ENCODE measurements around the gene BMF. TPM values are rescaled to one million over a fixed set of nuclear protein-coding genes. Genes with fewer than 3 reads are reported as not detected.

The BMF gene
- total RNA-seq, 1 experiment from 2014 or later = 13.2 TPM

DNA sequence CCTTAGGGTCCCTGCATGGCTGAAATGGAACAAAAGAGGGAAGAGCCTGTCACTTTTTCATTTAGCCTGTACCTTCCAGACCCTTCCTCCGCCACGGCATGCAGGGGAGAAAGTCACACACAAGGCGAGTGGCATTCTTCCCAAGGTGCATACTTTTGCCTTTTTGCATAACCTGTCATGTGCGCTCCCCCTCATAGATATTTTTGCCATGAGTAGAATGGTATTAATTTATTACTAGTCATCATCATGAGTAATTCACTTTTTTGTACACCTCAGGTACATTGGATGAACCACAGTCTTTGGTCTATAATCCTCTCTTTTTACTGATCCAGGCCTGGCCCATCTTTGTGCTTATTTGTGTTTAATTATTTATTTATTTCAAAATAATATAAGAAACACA, 43.3 kb upstream of the BMF start:
- Histone ChIP-seq H3K27me3 (ENCODE audit: insufficient read depth, low read length) (no peaks in the 10 kb centered on the region), H4K91ac (ENCODE audit: insufficient read length, low read depth, low read length) (no peak overlapping the region), H3K9me3 (ENCODE audit: control insufficient read depth, low read depth, low read length) (no peaks in the 10 kb centered on the region), H3K27ac (ENCODE audit: insufficient read length, low read depth, low read length) (no peak overlapping the region), H3K23me2 (ENCODE audit: insufficient read length, low read depth, low read length, poor library complexity, severe bottlenecking) (no peaks in the 10 kb centered on the region), H2BK20ac (ENCODE audit: low read depth, low read length, poor library complexity, severe bottlenecking) (no peak overlapping the region), H4K8ac (replicated peaks; ENCODE audit: insufficient read length, low read depth, low read length) (no peak overlapping the region), H3K4me2 (ENCODE audit: insufficient read depth, insufficient read length, low read length) (no peak overlapping the region), H3K9ac (ENCODE audit: extremely low read depth, insufficient read length, low read length) (no peak overlapping the region), H3K23ac (ENCODE audit: insufficient read length, low read depth, low read length) (no peak overlapping the region), H4K5ac (ENCODE audit: insufficient read length, low read depth, low read length) (no peak overlapping the region), H2AK5ac (ENCODE audit: insufficient read length, low read length) (no peak overlapping the region), H3K4ac (ENCODE audit: low read depth, low read length) (no peak overlapping the region), H3K79me2 (ENCODE audit: insufficient read depth, low read length) (no peaks in the 10 kb centered on the region), H3K79me1 (ENCODE audit: insufficient read depth, low read depth, low read length, poor library complexity, severe bottlenecking) (no peaks in the 10 kb centered on the region), H2BK12ac (ENCODE audit: insufficient read length, low read depth, low read length) (no peak overlapping the region), H4K20me1 (ENCODE audit: control insufficient read depth, insufficient read depth, insufficient read length) (no peaks in the 10 kb centered on the region), H3T11ph (ENCODE audit: low read length) (no peak overlapping the region), H2BK5ac (ENCODE audit: insufficient read length, low read length) (no peak overlapping the region), H2BK15ac (ENCODE audit: low read depth, low read length) (no peak overlapping the region), H2BK120ac (ENCODE audit: low read depth, low read length, poor library complexity, severe bottlenecking) (no peak overlapping the region), H3K14ac (ENCODE audit: insufficient read depth, low read length) (no peak overlapping the region), H3K4me1 (ENCODE audit: insufficient read depth, low read length) (peaks cover 12% of the 10 kb centered on the region), H3K18ac (ENCODE audit: insufficient read length, low read depth, low read length) (no peak overlapping the region), H2AFZ (ENCODE audit: low read length) (no peak overlapping the region), H3K56ac (ENCODE audit: insufficient read length, low read depth, low read length) (no peak overlapping the region)
- Mint-ChIP-seq H3K4me3 (no peak overlapping the region), H3K4me1 (peaks cover 27 to 28% of the 10 kb centered on the region in 2 experiments), H3K9me3 (no peaks in the 10 kb centered on the region; a peak in 1 of 5 replicates), H3K27me3 (ENCODE audit: low read depth) (peaks cover 5% of the 10 kb centered on the region; the same call in 1 of the 2 replicates), H3K36me3 (ENCODE audit: insufficient read depth in 1 of 3, low read depth in 3 of 3) (no peaks in the 10 kb centered on the region; a peak in 1 of 7 replicates), H3K27ac (no peak overlapping the region)
- WGBS (ENCODE audit: extremely low coverage, insufficient read length, low lambda C conversion rate) = no CpG with 5 or more reads among the region's 4 CpGs
- TF ChIP-seq, protein P1, sequence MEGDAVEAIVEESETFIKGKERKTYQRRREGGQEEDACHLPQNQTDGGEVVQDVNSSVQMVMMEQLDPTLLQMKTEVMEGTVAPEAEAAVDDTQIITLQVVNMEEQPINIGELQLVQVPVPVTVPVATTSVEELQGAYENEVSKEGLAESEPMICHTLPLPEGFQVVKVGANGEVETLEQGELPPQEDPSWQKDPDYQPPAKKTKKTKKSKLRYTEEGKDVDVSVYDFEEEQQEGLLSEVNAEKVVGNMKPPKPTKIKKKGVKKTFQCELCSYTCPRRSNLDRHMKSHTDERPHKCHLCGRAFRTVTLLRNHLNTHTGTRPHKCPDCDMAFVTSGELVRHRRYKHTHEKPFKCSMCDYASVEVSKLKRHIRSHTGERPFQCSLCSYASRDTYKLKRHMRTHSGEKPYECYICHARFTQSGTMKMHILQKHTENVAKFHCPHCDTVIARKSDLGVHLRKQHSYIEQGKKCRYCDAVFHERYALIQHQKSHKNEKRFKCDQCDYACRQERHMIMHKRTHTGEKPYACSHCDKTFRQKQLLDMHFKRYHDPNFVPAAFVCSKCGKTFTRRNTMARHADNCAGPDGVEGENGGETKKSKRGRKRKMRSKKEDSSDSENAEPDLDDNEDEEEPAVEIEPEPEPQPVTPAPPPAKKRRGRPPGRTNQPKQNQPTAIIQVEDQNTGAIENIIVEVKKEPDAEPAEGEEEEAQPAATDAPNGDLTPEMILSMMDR (conservative IDR thresholded peaks at IDR 0.05) = no peak
- no peak for DNase-seq

Measured in H9 (cell line).